ENCODE results near the gene DTD2. TPM values are rescaled to one million over a fixed set of nuclear protein-coding genes. Genes with fewer than 3 reads are reported as not detected.

Gene DTD2
- total RNA-seq, 1 donor from 2014 or later = 19.8 TPM

DNA sequence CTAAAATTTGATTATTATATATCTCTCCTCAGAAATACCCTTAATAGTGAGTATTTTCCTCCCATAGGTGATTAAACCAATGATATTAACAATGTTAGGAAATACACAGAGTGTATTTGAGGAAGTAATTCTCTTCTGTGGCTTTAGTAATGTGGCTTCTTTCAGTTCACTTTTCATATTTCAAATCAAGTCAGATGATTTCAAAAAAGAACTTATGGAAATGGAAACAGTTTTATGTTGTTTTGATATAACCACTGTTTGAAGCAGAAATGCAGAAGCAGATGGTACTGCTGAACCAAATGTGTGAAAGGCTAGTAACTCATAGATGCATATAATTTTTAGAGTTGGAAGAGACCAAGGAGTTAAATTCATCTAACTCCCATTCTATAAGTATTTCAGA, 32.4 kb upstream of the DTD2 start:
- no peak for DNase-seq
- peak overlapping the region; percentile 16 for H3K27ac Mint-ChIP-seq
- peak overlapping the region; percentile 25 for H3K4me3 Mint-ChIP-seq
- intact Hi-C loops (cut with micrococcal nuclease) = loop anchor here (1.0 to 2.0 kb wide), 3 partner anchors 32 to 71 kb away; partner anchors contain the start of genes DTD2, HEATR5A and NUBPL
- ChIA-PET POLR2A (no interaction called here), CTCF (no interaction called here)
- no peaks in the 10 kb centered on the region for H3K9me3 Mint-ChIP-seq
- H3K27me3 Mint-ChIP-seq = no peaks in the 10 kb centered on the region
- no peak for TF ChIP-seq CTCF (IDR thresholded peaks at IDR 0.05)
- H3K4me1 Mint-ChIP-seq = peaks cover 71% of the 10 kb centered on the region
- H3K36me3 Mint-ChIP-seq (ENCODE audit: low read depth) = no peaks in the 10 kb centered on the region
- ATAC-seq (ENCODE audit: low read depth) = peak; percentile 75

DNA sequence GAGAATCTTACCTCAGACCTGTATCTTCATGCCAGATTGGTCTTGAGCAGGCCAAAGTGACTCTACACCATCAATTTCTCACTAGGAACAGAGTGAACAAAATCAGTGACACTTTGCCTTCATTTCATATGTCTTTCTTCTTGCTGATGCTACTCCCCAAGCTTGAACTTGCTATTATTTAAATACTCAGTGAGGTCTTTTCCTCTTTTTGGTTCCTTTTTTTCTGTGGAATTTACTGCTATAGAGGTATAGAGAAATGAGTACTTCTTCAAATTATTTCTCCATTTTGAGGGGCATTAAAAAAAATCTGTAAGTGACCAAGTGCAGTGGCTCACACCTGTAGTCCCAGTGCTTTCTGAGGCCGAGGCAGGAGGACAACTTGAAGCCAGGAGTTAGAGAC, 30.6 kb upstream of the DTD2 start, which contains the start of gene GPR33:
Gene GPR33 (minus strand): TSS at position 154 of the 400 bp plus-strand sequence. CDS start 4,074 bp downstream, outside the sequence.
- peak within 1 kb of the TSS; percentile 55 for H3K27ac Mint-ChIP-seq
- no peaks in the 10 kb centered on the region for H3K27me3 Mint-ChIP-seq
- peaks cover 56% of the 10 kb centered on the region for H3K4me1 Mint-ChIP-seq

GRCh38 chr14:31486764-31487163, 29.5 kb upstream of the DTD2 start:
- no peak overlapping the region for H3K27ac Mint-ChIP-seq
- CTCF ChIA-PET = no interaction called here
- ATAC-seq (ENCODE audit: low read depth) = no peak
- no peak overlapping the region for H3K4me3 Mint-ChIP-seq
- no peaks in the 10 kb centered on the region for H3K9me3 Mint-ChIP-seq
- DNase-seq = no peak
- POLR2A ChIA-PET = interaction anchor here (1.5 kb wide), 1 partner anchor 29 kb away, joined by 3 read pairs; no protein-coding TSS in a partner anchor
- no peaks in the 10 kb centered on the region for H3K27me3 Mint-ChIP-seq
- intact Hi-C loops (cut with micrococcal nuclease) = no loop called here
- H3K4me1 Mint-ChIP-seq = peaks cover 47% of the 10 kb centered on the region
- no peak for TF ChIP-seq CTCF (IDR thresholded peaks at IDR 0.05)
- H3K36me3 Mint-ChIP-seq (ENCODE audit: low read depth) = no peaks in the 10 kb centered on the region

More for the DNA sequence above, 30.6 kb upstream of the DTD2 start, which contains the start of gene GPR33:
- intact Hi-C loops (cut with micrococcal nuclease) = loop anchor here (2.0 kb wide), 2 partner anchors 67 to 73 kb away; partner anchors contain the start of genes HEATR5A and NUBPL
- ChIA-PET CTCF (interaction anchor here (1.3 kb wide), 1 partner anchor 22 kb away, joined by 3 read pairs; no protein-coding TSS in a partner anchor), POLR2A (interaction anchor here (1.5 kb wide), 1 partner anchor 30 kb away, joined by 3 read pairs; no protein-coding TSS in a partner anchor)
- DNase-seq (no peak), ATAC-seq (ENCODE audit: low read depth) (peak; percentile 23)
- Mint-ChIP-seq H3K36me3 (ENCODE audit: low read depth) (no peaks in the 10 kb centered on the region), H3K4me3 (no peak within 1 kb of the TSS), H3K9me3 (no peaks in the 10 kb centered on the region)
- TF ChIP-seq CTCF (IDR thresholded peaks at IDR 0.05) = no peak

DNA sequence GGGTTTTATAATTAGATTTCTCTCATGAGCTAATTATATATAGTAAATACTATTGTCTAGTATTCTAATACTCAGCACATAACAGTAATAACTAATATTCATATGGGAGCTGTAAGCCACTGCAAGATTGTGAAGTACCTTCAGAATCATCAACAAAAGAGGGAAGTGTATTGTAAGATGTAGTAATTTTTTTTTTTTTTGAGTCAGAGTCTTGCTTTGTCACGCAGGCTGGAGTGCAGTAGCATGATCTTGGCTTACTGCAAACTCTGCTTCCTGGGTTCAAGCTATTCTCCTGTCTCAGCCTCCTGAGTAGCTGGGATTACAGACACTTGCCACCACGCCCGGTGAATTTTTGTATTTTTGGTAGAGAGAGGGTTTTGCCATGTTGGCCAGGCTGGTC, 27.4 kb upstream of the DTD2 start:
- intact Hi-C loops (cut with micrococcal nuclease) = no loop called here

DNA sequence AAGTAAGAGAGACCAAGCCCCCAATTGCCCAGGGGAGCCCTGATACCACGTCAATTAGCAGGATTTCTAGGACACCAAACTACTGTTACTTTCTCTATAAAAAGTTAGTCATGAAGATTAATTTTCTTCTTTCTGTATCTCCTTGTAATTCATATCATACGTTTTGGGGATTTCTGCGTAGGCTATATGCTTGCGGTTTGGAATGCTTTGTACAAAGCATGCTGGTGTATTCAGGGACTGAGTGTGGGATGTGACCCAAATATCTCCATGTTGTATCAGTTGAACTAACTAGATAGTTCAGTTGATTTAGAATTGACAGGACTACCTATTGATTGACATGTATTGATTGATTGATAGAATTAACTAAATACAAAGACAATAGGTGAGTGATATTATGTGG, 22.9 kb upstream of the DTD2 start:
- no peak for ATAC-seq (ENCODE audit: low read depth)
- no peaks in the 10 kb centered on the region for H3K27me3 Mint-ChIP-seq

More for the DNA sequence above, 27.4 kb upstream of the DTD2 start:
- H3K36me3 Mint-ChIP-seq (ENCODE audit: low read depth) = no peaks in the 10 kb centered on the region
- H3K27ac Mint-ChIP-seq = no peak overlapping the region
- H3K4me3 Mint-ChIP-seq = no peak overlapping the region
- ChIA-PET CTCF (no interaction called here), POLR2A (no interaction called here)
- peak; percentile 37 for ATAC-seq (ENCODE audit: low read depth)
- DNase-seq = no peak
- TF ChIP-seq CTCF (IDR thresholded peaks at IDR 0.05) = no peak
- no peaks in the 10 kb centered on the region for H3K27me3 Mint-ChIP-seq
- H3K9me3 Mint-ChIP-seq = no peaks in the 10 kb centered on the region
- H3K4me1 Mint-ChIP-seq = peaks cover 30% of the 10 kb centered on the region

More for the DNA sequence above, 22.9 kb upstream of the DTD2 start:
- Mint-ChIP-seq H3K4me3 (no peak overlapping the region), H3K9me3 (no peaks in the 10 kb centered on the region), H3K4me1 (peaks cover 4% of the 10 kb centered on the region), H3K36me3 (ENCODE audit: low read depth) (no peaks in the 10 kb centered on the region), H3K27ac (no peak overlapping the region)
- POLR2A ChIA-PET = no interaction called here
- TF ChIP-seq CTCF (IDR thresholded peaks at IDR 0.05) = no peak
- CTCF ChIA-PET = no interaction called here
- intact Hi-C loops (cut with micrococcal nuclease) = no loop called here
- no peak for DNase-seq
